HG03196 (cell line): ENCODE data around the gene CLIC5.

Experiments
- ATAC-seq: cut with Tn5 transposase; IDR thresholded peaks from one replicate; pipeline ENCODE4 v1.9.1; 2021; ENCODE audit not compliant: unreplicated experiment

The CLIC5 gene

GRCh38 chr6:45900808-45901752, 114.6 kb downstream of the CLIC5 start:
- ATAC-seq = no peak

GRCh38 chr6:45899683-45899946, 116.0 kb downstream of the CLIC5 start:
- no peak for ATAC-seq

- no peak for ATAC-seq
Measured at GRCh38 chr6:45898941-45899682, 116.5 kb downstream of the CLIC5 start.

GRCh38 chr6:45896783-45897441, 118.7 kb downstream of the CLIC5 start:
- ATAC-seq = no peak

- ATAC-seq = no peak
Measured at GRCh38 chr6:45895569-45895968, 120.1 kb downstream of the CLIC5 start.

- ATAC-seq = no peak
Measured at GRCh38 chr6:45892696-45893245, 122.9 kb downstream of the CLIC5 start.

- ATAC-seq = no peak
Measured at GRCh38 chr6:45892196-45892595, 123.5 kb downstream of the CLIC5 start.

- no peak for ATAC-seq
Measured at GRCh38 chr6:45886776-45887175, 128.9 kb downstream of the CLIC5 start.

- ATAC-seq = no peak
Measured at GRCh38 chr6:45884336-45884735, 131.3 kb downstream of the CLIC5 start.

- ATAC-seq = no peak
Measured at GRCh38 chr6:45882671-45883070, 133.0 kb downstream of the CLIC5 start.

GRCh38 chr6:45881705-45882467, 133.8 kb downstream of the CLIC5 start:
- no peak for ATAC-seq

- ATAC-seq = no peak
Measured at GRCh38 chr6:45880676-45881075, 135.0 kb downstream of the CLIC5 start.

- ATAC-seq = no peak
Measured at GRCh38 chr6:45880159-45880558, 135.5 kb downstream of the CLIC5 start.

GRCh38 chr6:45877970-45878590, 137.6 kb downstream of the CLIC5 start:
- ATAC-seq = no peak

- no peak for ATAC-seq
Measured at GRCh38 chr6:45872827-45873365, 142.8 kb downstream of the CLIC5 start.

GRCh38 chr6:45870531-45870930, 145.1 kb downstream of the CLIC5 start:
- ATAC-seq = no peak

- no peak for ATAC-seq
Measured at GRCh38 chr6:45864651-45865050, 151.0 kb downstream of the CLIC5 start.

- ATAC-seq = no peak
Measured at GRCh38 chr6:45858691-45859090, 157.0 kb downstream of the CLIC5 start.

GRCh38 chr6:45857827-45858226, 157.8 kb downstream of the CLIC5 start:
- no peak for ATAC-seq
